Bronchial epithelial cell (primary cell): ENCODE measurements around the gene SLC66A1. TPM values are rescaled to one million over a fixed set of nuclear protein-coding genes. Genes with fewer than 3 reads are reported as not detected.
A peak's percentile ranks its signal among the peaks of the same experiment; 100 is the strongest.

Experiments
- DNase-seq: peaks from one replicate; pipeline ENCODE4 v3.0.0-alpha.2; 2010; ENCODE audit warnings: low read depth
- FAIRE-seq: peaks from 2 replicates; lab custom pipeline; 2011; peaks lifted over from hg19 to GRCh38; lab: Jason Lieb, UNC
- H3K27me3 ChIP-seq: 2 replicates; pipeline ENCODE4 v1.5.1; 2011; ENCODE audit warnings: low read length; ENCODE audit not compliant: control insufficient read depth, insufficient read depth
- H3K36me3 ChIP-seq: 2 replicates; pipeline ENCODE4 v1.5.1; 2011; ENCODE audit warnings: low read length; ENCODE audit not compliant: control insufficient read depth, insufficient read depth
- H3K4me3 ChIP-seq: 2 replicates; pipeline ENCODE4 v1.5.1; 2011; ENCODE audit warnings: mild to moderate bottlenecking, low read depth, low read length, control low read depth
- CTCF ChIP-seq: IDR thresholded peaks from 2 replicates; pipeline ENCODE4 v1.5.1; 2011; ENCODE audit warnings: mild to moderate bottlenecking, moderate library complexity, low read length, control low read depth, inconsistent platforms; ENCODE audit not compliant: insufficient read depth, severe bottlenecking
- total RNA-seq: library from RNA; depleted of rRNA; stranded (reverse); fragments of >200 nt; gene quantifications from 2 replicates; pipeline ENCODE4 v1.2.1, GENCODE V29; 2014

The SLC66A1 gene
- total RNA-seq, 1 donor from 2014 or later, result 26.6 TPM

DNA sequence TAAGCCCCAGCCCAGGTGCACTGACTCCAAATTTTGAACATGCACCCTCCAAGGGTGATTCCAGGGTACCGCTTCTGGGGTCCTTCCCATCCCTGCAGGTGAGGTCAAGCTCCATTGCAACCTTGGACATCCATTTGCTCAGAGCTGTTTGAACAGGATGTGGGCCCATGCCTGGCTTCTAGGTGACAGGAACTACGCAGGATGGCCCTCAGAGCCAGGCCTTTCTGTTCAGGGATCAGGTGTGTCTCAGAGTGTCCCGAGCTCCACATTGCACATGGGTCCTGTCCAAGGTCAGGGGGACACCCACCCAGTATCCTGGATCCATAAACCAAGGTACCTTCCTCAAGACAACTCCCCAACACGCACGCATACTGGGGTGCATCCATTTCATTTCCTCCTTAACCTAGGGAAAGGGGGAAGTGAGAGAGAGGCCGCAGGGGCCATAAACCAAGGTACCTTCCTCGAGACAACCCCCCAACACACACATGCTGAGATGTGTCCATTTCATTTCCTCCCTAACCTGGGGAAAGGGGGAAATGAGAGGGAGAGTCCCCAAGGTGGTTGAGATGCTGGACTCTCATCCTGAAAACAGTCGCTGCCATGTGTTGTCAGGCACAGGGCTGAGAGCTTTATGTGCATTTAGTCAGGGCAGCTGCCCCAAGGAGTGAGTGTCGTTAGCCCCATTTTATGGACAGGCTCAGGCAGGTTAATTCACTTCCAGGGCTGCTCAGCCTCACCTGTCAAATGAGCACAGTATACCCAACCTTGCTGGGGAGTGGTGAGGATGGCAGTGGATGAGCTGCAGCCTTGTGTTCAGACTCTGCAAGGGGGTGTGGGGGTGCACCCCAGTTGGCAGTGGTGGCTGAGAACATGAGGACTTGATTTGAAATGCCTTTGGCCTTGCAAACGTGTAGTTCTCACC, 2.1 kb downstream of the SLC66A1 start:
- Histone ChIP-seq H3K36me3 (peaks cover 6% of the 10 kb centered on the region), H3K4me3 (no peak overlapping the region), H3K27me3 (no peaks in the 10 kb centered on the region)
- DNase-seq (peak; percentile 55), FAIRE-seq (no peak)
- TF ChIP-seq CTCF, result no peak

DNA sequence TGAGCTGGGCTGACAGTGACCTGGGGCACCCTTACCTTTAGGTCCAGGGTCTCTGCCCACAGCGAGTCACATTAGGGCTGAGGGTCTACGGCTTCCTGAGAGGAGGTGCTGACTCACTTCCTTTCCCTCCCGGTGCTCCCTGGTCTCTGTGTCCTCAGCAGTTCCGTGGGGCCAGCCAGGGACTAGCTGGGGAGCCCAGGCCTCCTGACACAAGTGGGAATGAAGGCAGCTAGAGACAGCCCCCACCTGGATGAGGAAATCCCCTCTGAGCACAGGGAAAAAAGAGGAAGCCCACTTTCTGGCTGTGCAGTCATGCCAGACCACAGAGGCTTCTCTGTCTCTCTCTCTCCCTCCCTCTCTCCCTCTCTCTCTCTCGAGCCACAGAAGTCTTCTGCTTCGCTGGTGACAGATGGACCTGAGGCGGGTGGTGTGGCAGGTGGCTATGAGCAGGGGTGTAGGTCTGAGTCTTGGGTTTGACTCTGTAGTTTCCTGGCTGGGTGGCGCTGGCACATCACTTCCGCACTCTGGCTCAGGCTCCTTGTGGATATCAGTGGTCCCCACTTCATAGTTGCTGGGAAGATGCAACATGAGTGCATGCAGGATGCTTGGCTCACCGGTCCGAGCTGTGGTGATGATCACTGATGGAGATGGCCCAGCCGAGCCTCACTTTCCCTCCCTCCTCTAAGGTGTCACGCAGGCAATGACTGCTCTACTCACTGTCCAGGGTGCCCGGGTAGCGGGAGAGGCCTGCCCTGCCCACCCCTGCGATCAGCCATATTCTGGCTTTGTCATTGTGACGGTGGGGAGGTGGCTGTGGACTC, 3.5 kb downstream of the SLC66A1 start:
- no peaks in the 10 kb centered on the region for H3K27me3 ChIP-seq
- H3K4me3 ChIP-seq, result no peak overlapping the region
- no peak for TF ChIP-seq CTCF
- peaks cover 6% of the 10 kb centered on the region for H3K36me3 ChIP-seq
- no peak for FAIRE-seq
- peak; percentile 40 for DNase-seq

DNA sequence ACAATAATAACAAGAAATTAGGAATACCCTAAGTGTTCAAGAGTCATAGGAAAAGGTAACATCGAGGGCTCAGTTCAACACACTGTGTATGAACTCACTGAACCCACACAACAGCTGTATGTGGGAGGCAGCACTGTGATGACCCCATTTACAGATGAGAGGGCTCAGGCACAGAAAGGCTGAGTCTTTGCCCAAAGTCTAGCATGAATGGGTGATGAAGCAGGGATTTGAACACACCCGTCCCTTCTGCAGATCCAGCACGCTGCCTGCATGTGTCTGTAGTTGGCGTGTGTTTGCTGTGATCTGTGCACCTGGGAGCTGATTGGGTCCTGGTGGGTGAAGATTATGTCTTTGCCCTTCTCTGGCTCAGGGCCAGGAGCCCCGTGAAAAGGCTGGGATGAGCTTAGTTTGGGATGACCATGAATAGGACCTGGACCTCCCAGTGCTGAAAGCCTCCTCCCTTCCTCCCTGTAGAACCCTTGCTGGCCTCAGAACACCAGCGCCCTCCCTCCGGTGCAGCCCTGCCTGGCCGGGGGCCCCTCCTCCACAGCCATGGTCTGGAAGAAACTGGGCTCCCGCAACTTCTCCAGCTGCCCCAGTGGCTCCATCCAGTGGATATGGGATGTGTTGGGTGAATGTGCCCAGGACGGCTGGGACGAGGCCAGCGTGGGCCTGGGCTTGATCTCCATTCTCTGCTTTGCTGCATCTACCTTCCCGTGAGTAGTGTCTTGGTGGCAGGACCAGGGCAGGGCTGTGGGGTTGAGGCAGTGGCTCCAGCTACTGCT, 5.2 kb downstream of the SLC66A1 start:
- peaks cover 6% of the 10 kb centered on the region for H3K36me3 ChIP-seq
- H3K27me3 ChIP-seq, result no peaks in the 10 kb centered on the region
- H3K4me3 ChIP-seq, result no peak overlapping the region
- DNase-seq (no peak), FAIRE-seq (no peak)
- no peak for TF ChIP-seq CTCF

DNA sequence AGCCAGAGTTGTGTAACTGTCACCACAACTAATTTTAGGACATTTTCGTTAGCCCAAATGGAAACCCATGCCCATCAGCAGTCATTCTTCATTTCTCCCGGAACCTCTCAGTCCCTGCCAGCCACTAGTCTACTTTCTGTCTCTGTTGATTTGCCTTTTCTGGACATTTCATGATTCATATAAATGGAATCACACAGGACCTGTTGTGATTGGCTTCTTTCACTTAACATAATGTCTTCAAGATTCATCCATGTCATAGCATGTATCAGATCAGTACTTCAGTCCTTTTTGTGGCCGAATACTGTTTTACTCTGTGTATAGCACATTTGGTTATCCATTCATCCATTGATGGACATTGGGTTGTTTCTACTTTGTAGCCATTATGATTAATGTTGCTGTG, 7.1 kb downstream of the SLC66A1 start:
- H3K36me3 ChIP-seq, result peaks cover 9% of the 10 kb centered on the region

DNA sequence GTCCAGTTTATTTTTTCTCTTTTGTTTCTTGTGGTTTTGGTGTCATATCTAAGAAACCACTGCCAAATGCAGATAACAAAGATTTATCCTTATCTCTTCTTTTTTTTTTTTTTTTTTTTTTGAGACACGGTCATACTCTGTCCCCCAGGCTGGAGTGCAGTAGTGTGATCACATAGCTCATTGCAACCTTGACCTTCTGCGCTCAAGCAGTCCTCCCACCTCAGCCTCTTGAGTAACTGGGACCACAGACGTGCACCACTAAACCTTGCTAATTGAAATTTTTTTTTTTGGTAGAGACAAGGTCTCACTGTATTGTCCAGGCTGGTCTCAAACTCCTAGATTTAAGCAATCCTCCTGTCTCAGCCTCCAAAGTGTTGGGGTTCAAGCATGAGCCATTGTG, 8.9 kb downstream of the SLC66A1 start:
- DNase-seq, result no peak
- no peak overlapping the region for H3K4me3 ChIP-seq
- peaks cover 23% of the 10 kb centered on the region for H3K36me3 ChIP-seq
- no peak for TF ChIP-seq CTCF
- no peaks in the 10 kb centered on the region for H3K27me3 ChIP-seq
- no peak for FAIRE-seq

More for the DNA sequence above, 7.1 kb downstream of the SLC66A1 start:
- no peaks in the 10 kb centered on the region for H3K27me3 ChIP-seq
- no peak overlapping the region for H3K4me3 ChIP-seq
- peak; percentile 52 for DNase-seq
- TF ChIP-seq CTCF, result no peak
- FAIRE-seq, result no peak
